Caki2 (cell line): ENCODE results near the gene NANS. TPM values are rescaled to one million over a fixed set of nuclear protein-coding genes. Genes with fewer than 3 reads are reported as not detected.
"Not testable (repeated sequence)": the region's sequence is repeated elsewhere in the genome, so short reads cannot be mapped to it uniquely, and the experiment has no call there.

ENCODE experiments used
- DNase-seq: peaks from one replicate; pipeline ENCODE4 v3.0.0-alpha.2; 2015; ENCODE audit warnings: low read depth
- in situ Hi-C: cut with HindIII; loops from 2 replicates; pipeline ENCODE4 v1.10.0; 2016; ENCODE audit warnings: low sequenced_read_pairs, low pct_unique_long_range_greater_than_20kb, mixed read lengths
- total RNA-seq: library from RNA; depleted of rRNA; stranded (reverse); fragments of >200 nt; shearing (Covaris generic); gene quantifications from 2 replicates; pipeline ENCODE4 v1.2.3, GENCODE V29; 2014; ENCODE audit warnings: low replicate concordance

The NANS gene
- total RNA-seq, 1 experiment from 2014 or later = 60.8 TPM

GRCh38 chr9:98091735-98092612, 35.4 kb downstream of the NANS start:
- DNase-seq = no peak
- in situ Hi-C loops = no loop called here

GRCh38 chr9:98092613-98092931, 36.0 kb downstream of the NANS start:
- in situ Hi-C loops = no loop called here

GRCh38 chr9:98094316-98094715, 37.8 kb downstream of the NANS start:
- DNase-seq = no peak
- in situ Hi-C loops = no loop called here

More at GRCh38 chr9:98092613-98092931, 36.0 kb downstream of the NANS start:
- no peak for DNase-seq

- in situ Hi-C loops = no loop called here
- no peak for DNase-seq
These were observed 38.3 kb downstream of the NANS start for GRCh38 chr9:98094851-98095250.

GRCh38 chr9:98095401-98095800, 38.9 kb downstream of the NANS start:
- in situ Hi-C loops = no loop called here
- DNase-seq = no peak

- no peak for DNase-seq
- in situ Hi-C loops = no loop called here
These were observed 39.6 kb downstream of the NANS start for GRCh38 chr9:98096091-98096490.

DNA sequence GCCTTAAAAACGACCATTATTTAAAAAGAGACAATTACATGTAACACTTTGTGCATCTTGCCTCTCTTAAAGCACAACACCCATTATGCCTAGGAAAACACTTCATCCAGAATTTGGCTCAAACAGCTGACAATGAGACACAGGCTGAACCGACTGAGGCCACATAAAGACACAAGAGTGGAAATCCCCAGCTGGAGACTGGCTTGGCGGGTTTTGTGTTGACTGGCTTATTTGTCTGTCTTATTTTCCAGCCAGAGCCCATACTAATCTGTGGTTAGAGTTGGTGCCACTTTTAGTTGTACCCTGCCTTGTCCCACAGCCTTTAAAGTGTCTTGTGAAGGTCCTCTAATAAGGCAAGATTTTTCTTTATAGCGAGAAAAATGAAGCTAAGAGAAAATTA, 41.3 kb downstream of the NANS start:
- in situ Hi-C loops = no loop called here
- no peak for DNase-seq

DNA sequence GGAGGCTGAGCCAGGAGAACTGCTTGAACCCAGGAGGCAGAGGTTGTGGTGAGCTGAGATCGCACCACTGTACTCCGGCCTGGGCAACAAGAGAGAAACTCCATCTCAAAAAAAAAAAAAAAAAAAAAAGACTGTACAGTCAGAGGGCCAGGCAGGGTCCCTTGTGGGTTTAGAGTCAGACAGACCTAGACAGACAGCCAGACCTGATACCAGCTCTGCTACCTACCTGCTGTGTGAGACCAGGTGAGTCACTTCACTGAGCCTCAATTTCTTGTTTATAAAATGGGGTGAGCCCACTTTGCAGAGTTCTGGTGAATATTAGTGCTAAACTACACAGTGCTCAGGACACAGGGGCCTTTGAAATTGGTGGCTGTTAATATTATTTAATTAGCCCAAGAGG, 42.8 kb downstream of the NANS start:
- in situ Hi-C loops = no loop called here

GRCh38 chr9:98099898-98100297, 43.4 kb downstream of the NANS start:
- in situ Hi-C loops = no loop called here

More for the DNA sequence above, 42.8 kb downstream of the NANS start:
- no peak for DNase-seq

GRCh38 chr9:98100456-98100855, 43.9 kb downstream of the NANS start:
- in situ Hi-C loops = no loop called here
- no peak for DNase-seq

More at GRCh38 chr9:98099898-98100297, 43.4 kb downstream of the NANS start:
- no peak for DNase-seq

GRCh38 chr9:98101416-98101815, 44.9 kb downstream of the NANS start:
- DNase-seq = no peak
- in situ Hi-C loops = no loop called here

- no peak for DNase-seq
- in situ Hi-C loops = no loop called here
These were observed 45.3 kb downstream of the NANS start for GRCh38 chr9:98101868-98102273.

DNA sequence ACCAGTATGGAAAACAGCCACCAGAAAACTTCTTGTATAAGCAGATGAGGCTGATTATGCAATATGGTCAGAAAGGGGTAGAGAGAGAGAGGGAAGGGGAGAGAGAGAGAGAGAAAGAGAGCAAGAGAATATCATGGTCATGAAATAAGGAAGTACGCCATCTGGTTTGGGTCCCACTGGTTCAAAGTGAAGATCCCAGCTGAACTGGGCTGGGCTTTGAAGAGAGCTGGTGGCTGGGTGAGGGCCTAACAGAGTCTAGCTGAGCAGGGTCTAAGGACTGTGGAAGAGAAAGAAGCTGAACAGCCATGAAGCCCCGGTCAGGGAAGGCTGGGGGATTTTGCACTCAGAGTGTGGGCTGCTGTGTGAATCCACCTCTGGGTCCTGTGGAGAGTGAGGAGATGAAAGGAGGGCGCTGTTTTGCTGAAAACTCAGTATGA, 47.9 kb downstream of the NANS start:
- in situ Hi-C loops = no loop called here

GRCh38 chr9:98105006-98105405, 48.5 kb downstream of the NANS start:
- in situ Hi-C loops = no loop called here
- DNase-seq = no peak

More for the DNA sequence above, 47.9 kb downstream of the NANS start:
- no peak for DNase-seq

- no peak for DNase-seq
- in situ Hi-C loops = no loop called here
These were observed 51.4 kb downstream of the NANS start for GRCh38 chr9:98107926-98108325.

- in situ Hi-C loops = no loop called here
- DNase-seq = no peak
These were observed 52.0 kb downstream of the NANS start for GRCh38 chr9:98108531-98109031.

DNA sequence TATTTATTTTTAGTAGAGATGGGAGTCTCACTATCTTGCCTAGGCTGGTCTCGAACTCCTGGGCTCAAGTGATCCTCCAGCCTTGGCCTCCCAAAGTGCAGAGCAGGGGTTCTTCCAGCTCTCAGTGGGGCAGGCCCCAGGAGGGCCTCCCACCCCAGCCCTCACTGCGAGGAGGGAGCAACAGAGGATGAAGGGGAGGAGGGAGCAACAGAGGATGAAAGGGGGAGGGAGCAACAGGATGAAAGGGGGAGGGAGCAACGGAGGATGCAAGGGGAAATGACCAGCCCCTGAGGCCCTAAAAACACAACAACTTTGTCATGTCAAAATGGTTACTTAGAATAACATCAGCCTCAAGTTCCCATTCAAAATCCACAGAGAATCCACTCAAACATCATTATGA, 52.5 kb downstream of the NANS start:
- in situ Hi-C loops = no loop called here
- DNase-seq = no peak

DNA sequence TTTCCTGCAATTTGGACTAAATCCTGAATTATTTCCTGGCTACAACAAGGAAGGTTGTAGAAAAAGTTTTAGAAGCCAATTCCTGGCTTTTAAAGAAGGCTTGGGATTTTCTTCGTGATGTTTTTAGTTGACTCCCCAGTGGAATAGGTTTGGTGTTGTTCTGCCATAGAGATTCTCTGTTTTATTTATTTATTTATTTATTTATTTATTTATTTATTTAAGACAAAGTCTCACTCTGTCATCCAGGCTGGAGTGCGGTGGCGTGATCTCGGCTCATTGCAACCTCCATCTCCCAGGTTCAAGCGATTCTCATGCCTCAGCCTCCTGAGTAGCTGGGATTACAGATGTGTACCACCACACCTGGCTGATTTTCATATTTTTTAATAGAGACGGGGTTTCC, 60.6 kb downstream of the NANS start:
- DNase-seq, in situ Hi-C loops: not testable (repeated sequence)

- in situ Hi-C loops = no loop called here
- peak; percentile 38 for DNase-seq
These were observed 61.6 kb downstream of the NANS start for GRCh38 chr9:98117984-98118639.
